Measurements from ENCODE around the gene ESRRG. TPM values are rescaled to one million over a fixed set of nuclear protein-coding genes. Genes with fewer than 3 reads are reported as not detected.

The ESRRG gene
- total RNA-seq, 4 donors from 2014 or later, result 0.13 to 0.76 (median 0.24) TPM

GRCh38 chr1:216562383-216562782, 160.8 kb downstream of the ESRRG start:
- no peak for DNase-seq
- no peak overlapping the region for H3K27ac ChIP-seq
- H3K9me3 ChIP-seq, result no peaks in the 10 kb centered on the region
- TF ChIP-seq CTCF (IDR thresholded peaks at IDR 0.05) (no peak), POLR2A (IDR thresholded peaks at IDR 0.05) (no peak)
- no peaks in the 10 kb centered on the region for H3K36me3 ChIP-seq
- H3K27me3 ChIP-seq, result no peaks in the 10 kb centered on the region
- no peak overlapping the region for H3K4me3 ChIP-seq
- intact Hi-C loops (cut with DNase I), result no loop called here
- H3K4me1 ChIP-seq, result no peaks in the 10 kb centered on the region
- 50 to 51% methylated on average over 3 of the region's 3 CpGs for WGBS, 2 donors

GRCh38 chr1:216560527-216560926, 162.7 kb downstream of the ESRRG start:
- intact Hi-C loops (cut with DNase I), result no loop called here

GRCh38 chr1:216559359-216559758, 163.9 kb downstream of the ESRRG start:
- H3K4me3 ChIP-seq, result no peak overlapping the region
- WGBS, 2 donors, result 65 to 74% methylated on average over 3 of the region's 3 CpGs
- H3K4me1 ChIP-seq, result no peaks in the 10 kb centered on the region
- no peak overlapping the region for H3K27ac ChIP-seq
- no peaks in the 10 kb centered on the region for H3K9me3 ChIP-seq
- no peak for DNase-seq
- no peaks in the 10 kb centered on the region for H3K27me3 ChIP-seq
- TF ChIP-seq CTCF (IDR thresholded peaks at IDR 0.05) (no peak), POLR2A (IDR thresholded peaks at IDR 0.05) (no peak)
- intact Hi-C loops (cut with DNase I), result no loop called here
- no peaks in the 10 kb centered on the region for H3K36me3 ChIP-seq

More at GRCh38 chr1:216560527-216560926, 162.7 kb downstream of the ESRRG start:
- whole genome bisulfite sequencing, 2 donors, result 81 to 85% methylated on average over 11 of the region's 11 CpGs
- TF ChIP-seq POLR2A (IDR thresholded peaks at IDR 0.05), result no peak
- TF ChIP-seq CTCF (IDR thresholded peaks at IDR 0.05), result no peak
- no peaks in the 10 kb centered on the region for H3K36me3 ChIP-seq
- no peaks in the 10 kb centered on the region for H3K27me3 ChIP-seq
- no peaks in the 10 kb centered on the region for H3K4me1 ChIP-seq
- H3K4me3 ChIP-seq, result no peak overlapping the region
- DNase-seq, result no peak
- H3K27ac ChIP-seq, result no peak overlapping the region
- H3K9me3 ChIP-seq, result no peaks in the 10 kb centered on the region

- TF ChIP-seq POLR2A (IDR thresholded peaks at IDR 0.05) (no peak), CTCF (IDR thresholded peaks at IDR 0.05) (no peak)
- WGBS, 2 donors, result 65 to 74% methylated on average over 4 of the region's 4 CpGs
- H3K27ac ChIP-seq, result no peak overlapping the region
- H3K9me3 ChIP-seq, result no peaks in the 10 kb centered on the region
- H3K27me3 ChIP-seq, result no peaks in the 10 kb centered on the region
- H3K36me3 ChIP-seq, result no peaks in the 10 kb centered on the region
- H3K4me3 ChIP-seq, result no peak overlapping the region
- no peak for DNase-seq
- no peaks in the 10 kb centered on the region for H3K4me1 ChIP-seq
- intact Hi-C loops (cut with DNase I), result no loop called here
Observed at GRCh38 chr1:216555653-216556052, 167.6 kb downstream of the ESRRG start.

GRCh38 chr1:216554934-216555333, 168.3 kb downstream of the ESRRG start:
- no peak for TF ChIP-seq POLR2A (IDR thresholded peaks at IDR 0.05)
- no peak for TF ChIP-seq CTCF (IDR thresholded peaks at IDR 0.05)
- H3K27me3 ChIP-seq, result no peaks in the 10 kb centered on the region
- H3K27ac ChIP-seq, result no peak overlapping the region
- no peak overlapping the region for H3K4me3 ChIP-seq
- H3K9me3 ChIP-seq, result no peaks in the 10 kb centered on the region
- H3K4me1 ChIP-seq, result no peaks in the 10 kb centered on the region
- no peak for DNase-seq
- intact Hi-C loops (cut with DNase I), result no loop called here
- no peaks in the 10 kb centered on the region for H3K36me3 ChIP-seq

Data from esophagus squamous epithelium (tissue), 5 donors.